HG02798 (cell line): ENCODE measurements around the gene PMEL.
A peak's percentile ranks its signal among the peaks of the same experiment; 100 is the strongest.
"Not testable (repeated sequence)": the region's sequence is repeated elsewhere in the genome, so short reads cannot be mapped to it uniquely, and the experiment has no call there.

ENCODE experiments used
- ATAC-seq: cut with Tn5 transposase; IDR thresholded peaks from one replicate; pipeline ENCODE4 v1.9.1; 2021; ENCODE audit warnings: mild to moderate bottlenecking; ENCODE audit not compliant: unreplicated experiment, poor library complexity

PMEL gene

DNA sequence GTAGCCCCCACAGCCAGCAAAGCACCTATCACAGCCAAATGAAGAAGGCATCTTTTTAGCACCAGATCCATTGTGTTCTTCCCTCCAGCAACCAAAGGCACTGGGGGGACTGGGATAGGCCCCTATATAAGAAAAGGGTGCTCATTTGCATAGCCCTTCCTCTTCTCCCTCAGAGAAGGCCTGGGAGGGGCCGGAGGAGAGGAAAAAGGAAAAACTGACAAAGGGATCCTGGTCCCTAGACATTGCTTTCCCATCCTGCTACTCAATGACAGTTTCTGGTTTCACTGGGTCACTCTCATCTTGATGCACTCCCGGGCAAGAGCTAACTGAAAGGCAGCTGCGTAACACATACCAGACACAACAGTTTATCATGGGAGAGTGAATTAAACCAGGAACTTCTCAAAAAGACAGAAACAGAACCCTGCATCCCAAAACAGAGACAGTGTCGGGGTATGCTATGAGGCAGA, at the start of gene PMEL:
Gene PMEL, minus strand, starts transcription at position 102 of the 467 bp plus-strand sequence. Its CDS starts 31 bp downstream, at position 71.
- ATAC-seq = no peak

- ATAC-seq = no peak
Observed at GRCh38 chr12:56014205-56014604, 48.4 kb upstream of the PMEL start.

DNA sequence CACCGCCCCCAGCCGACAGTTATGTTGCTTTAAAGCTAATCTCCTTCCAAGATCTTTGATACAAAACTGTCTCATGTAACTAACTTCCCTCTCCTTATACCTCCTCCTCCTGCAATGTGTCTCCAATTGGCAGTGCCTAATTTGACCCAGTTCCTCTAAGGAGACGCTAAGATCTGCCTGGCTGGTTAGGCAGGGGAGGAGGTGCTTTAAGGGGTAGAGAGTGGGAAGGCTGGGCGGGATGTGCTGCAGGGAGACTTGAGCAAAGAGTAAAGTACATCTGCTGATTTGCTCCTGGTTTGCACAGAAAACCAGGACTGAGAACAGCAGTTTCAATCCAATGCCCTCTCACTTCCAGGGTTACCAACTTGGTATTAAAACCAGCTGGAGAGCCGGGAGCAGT, 47.6 kb upstream of the PMEL start:
- no peak for ATAC-seq

- ATAC-seq = no peak
Observed at GRCh38 chr12:56011509-56012090, 45.8 kb upstream of the PMEL start.

- ATAC-seq = no peak
Observed at GRCh38 chr12:56010111-56010570, 44.3 kb upstream of the PMEL start.

- peak; percentile 24 for ATAC-seq
Observed at GRCh38 chr12:56007564-56008559, 42.0 kb upstream of the PMEL start.

- ATAC-seq = no peak
Observed at GRCh38 chr12:56004211-56004610, 38.4 kb upstream of the PMEL start.

GRCh38 chr12:56003376-56003775, 37.5 kb upstream of the PMEL start:
- ATAC-seq = not testable (repeated sequence)

- no peak for ATAC-seq
Observed at GRCh38 chr12:56001487-56002100, 35.8 kb upstream of the PMEL start.

- not testable (repeated sequence) for ATAC-seq
Observed at GRCh38 chr12:55999999-56000540, 34.2 kb upstream of the PMEL start.

- not testable (repeated sequence) for ATAC-seq
Observed at GRCh38 chr12:55999522-55999921, 33.7 kb upstream of the PMEL start.

DNA sequence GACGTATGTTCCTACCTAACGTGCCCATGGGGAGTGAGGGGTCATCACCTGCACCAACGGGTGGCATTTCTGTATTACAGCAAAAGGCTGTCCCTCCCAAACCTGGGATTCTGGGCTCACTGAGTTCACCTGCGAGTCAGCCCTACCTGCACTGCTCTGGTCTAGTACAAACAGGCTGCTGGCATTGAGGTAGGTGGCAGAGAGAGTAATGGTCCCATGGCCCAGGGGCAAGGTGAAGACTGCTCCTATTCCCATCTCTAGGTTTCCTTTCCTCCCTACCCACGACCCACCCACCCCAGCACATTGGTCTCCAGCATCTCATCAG, 31.7 kb upstream of the PMEL start:
- ATAC-seq = peak; percentile 5

- ATAC-seq = peak; percentile 100
Observed at GRCh38 chr12:55996715-55997534, 31.1 kb upstream of the PMEL start, which contains the start of gene SUOX. TSS of gene SUOX (plus strand) at chr12:55997276. CDS start at chr12:56002222, 4,946 bp downstream.

GRCh38 chr12:55996201-55996714, 30.4 kb upstream of the PMEL start:
- ATAC-seq = no peak

DNA sequence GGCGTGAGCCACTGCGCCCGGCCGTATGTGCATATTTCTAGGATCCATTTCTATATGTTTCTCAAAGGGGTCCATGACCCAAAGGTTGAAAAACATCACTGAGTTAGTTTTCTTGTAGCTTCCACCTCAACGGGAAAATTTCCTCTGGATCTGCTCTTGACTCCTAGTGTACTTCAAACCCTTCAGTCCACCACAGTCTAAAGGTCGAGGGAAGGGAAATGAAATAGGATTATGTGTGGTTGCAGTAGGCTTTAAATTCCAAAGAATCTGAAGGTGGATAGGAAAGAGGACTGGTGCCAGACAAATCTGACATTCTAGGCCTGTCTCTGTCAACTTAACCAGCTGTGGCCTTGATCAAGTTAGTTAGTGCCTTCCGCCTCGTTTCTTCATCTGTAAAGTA, 29.5 kb upstream of the PMEL start:
- no peak for ATAC-seq

- no peak for ATAC-seq
Observed at GRCh38 chr12:55993230-55993853, 27.5 kb upstream of the PMEL start.

DNA sequence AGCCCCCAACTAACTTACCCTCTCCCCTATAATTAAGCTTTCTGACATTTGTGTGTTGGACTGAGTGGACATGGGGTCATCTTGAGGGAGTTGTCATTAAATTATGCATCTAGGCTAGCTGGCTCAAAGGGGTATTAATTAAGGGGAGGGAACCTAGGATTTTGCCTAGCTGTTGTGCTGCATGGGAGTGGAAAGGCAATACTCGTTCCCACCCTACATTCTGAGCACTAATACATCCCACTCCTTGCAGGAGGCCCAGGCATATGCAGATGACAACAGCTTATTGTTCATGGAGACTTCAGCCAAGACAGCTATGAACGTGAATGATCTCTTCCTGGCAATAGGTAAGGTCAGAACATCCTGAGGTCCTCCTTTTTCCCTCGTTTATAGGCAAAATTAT, 25.3 kb upstream of the PMEL start:
- no peak for ATAC-seq

DNA sequence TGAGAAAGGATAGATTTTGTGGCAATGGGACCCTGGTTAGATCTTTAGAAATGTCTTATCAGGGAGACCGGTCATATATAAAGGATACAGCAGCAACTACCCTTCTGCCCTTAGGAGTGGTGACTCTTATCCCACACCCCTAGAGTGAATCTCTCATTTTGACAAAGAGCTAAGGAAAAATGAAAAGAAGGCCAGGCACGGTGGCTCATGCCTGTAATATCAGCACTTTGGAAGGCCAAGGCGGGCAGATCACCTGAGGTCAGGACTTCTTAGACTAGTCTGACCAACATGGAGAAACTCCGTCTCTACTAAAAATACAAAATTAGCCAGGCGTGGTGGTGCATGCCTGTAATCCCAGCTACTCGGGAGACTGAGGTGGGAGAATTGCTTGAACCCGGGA, 20.1 kb upstream of the PMEL start:
- ATAC-seq = not testable (repeated sequence)

GRCh38 chr12:55985341-55985740, 19.5 kb upstream of the PMEL start:
- ATAC-seq = no peak
